ENCODE measurements around the gene DECR2. TPM values are rescaled to one million over a fixed set of nuclear protein-coding genes. Genes with fewer than 3 reads are reported as not detected.
A peak's percentile ranks its signal among the peaks of the same experiment; 100 is the strongest.

Gene DECR2
- total and polyA plus RNA-seq, 10 of the 15 experiments (the other 5 are each of a cell fraction or from before 2014, with no cell fraction given) = 0.53 to 20.3 (median 6.0) TPM

GRCh38 chr16:363766-364490 is 37.8 kb upstream of the DECR2 start:
- intact Hi-C loops (cut with micrococcal nuclease; ENCODE audit: unreplicated experiment) (loop anchor here (2.0 kb wide), 1 partner anchor 257 kb away; no protein-coding TSS in a partner anchor), in situ Hi-C loops (cut with MboI) (no loop called here)
- ChIA-PET CTCF (interaction anchor here (0.7 to 2.5 kb wide), 3 partner anchors 154 to 298 kb away, joined by 3 to 5 read pairs (median 3); no protein-coding TSS in a partner anchor), POLR2A (no interaction called here), RAD21 (ENCODE audit: unreplicated experiment) (interaction anchor here (1.2 kb wide), 1 partner anchor 257 kb away, joined by 4 read pairs; no protein-coding TSS in a partner anchor), SMC1A (ENCODE audit: uncharacterized antibody, unreplicated experiment) (no interaction called here)
- Histone ChIP-seq H3K27ac (ENCODE audit: control insufficient read depth, insufficient read depth) (no peak overlapping the region), H3K27me3 (replicated peaks in 1 of 2; ENCODE audit: control insufficient read depth in 2 of 2, insufficient read depth in 2 of 2, low read length in 1 of 2) (no peaks in the 10 kb centered on the region), H3K4me2 (ENCODE audit: control insufficient read depth, insufficient read depth) (no peak overlapping the region), H3K9ac (ENCODE audit: control insufficient read depth, insufficient read depth, low read length) (no peak overlapping the region), H3K36me3 (ENCODE audit: control insufficient read depth in 2 of 2, insufficient read depth in 2 of 2, low read length in 1 of 2) (peaks cover 5 to 14% of the 10 kb centered on the region in 2 experiments; a peak in 3 of 4 replicates), H4K20me1 (ENCODE audit: control insufficient read depth, insufficient read depth) (no peaks in the 10 kb centered on the region), H3K4me3 (no peak overlapping the region), H3K4me1 (ENCODE audit: control insufficient read depth, insufficient read depth, low read length) (no peaks in the 10 kb centered on the region), H3K9me3 (replicated peaks; ENCODE audit: control insufficient read depth, insufficient read depth, low read length) (no peaks in the 10 kb centered on the region), H2AFZ (ENCODE audit: control insufficient read depth, low read depth, low read length) (no peak overlapping the region), H3K79me2 (ENCODE audit: control insufficient read depth, insufficient read depth, low read length) (no peaks in the 10 kb centered on the region)
- DNase-seq (ENCODE audit: low read depth, low spot score) = no peak
- peak; percentile 9; the same call in 1 of the 3 replicates for ATAC-seq
- peak; percentile 44 for TF ChIP-seq POLR2A (IDR thresholded peaks at IDR 0.05; ENCODE audit: low read depth, low read length)
- TF ChIP-seq BMI1 (IDR thresholded peaks at IDR 0.05; ENCODE audit: borderline replicate concordance) = peak; percentile 67
- no peak for TF ChIP-seq ZNF592 (IDR thresholded peaks at IDR 0.05)
- BruUV-seq (replicated peaks) = no TSS peak
- WGBS (ENCODE audit: insufficient coverage, insufficient replicate concordance, low lambda C conversion rate, missing lambda C conversion rate) = 29% methylated on average over 14 of the region's 24 CpGs
- FAIRE-seq = no peak

Measured in GM12878 (cell line).